Activated CD4-positive, alpha-beta T cell treated with anti-CD3 and anti-CD28 coated beads, Interleukin-2, Interleukin-6, amounts not matched to agents 100 ng/mL and 50 ng/mL, durations not matched to agents 16 hours and 8 hours (primary cell): ENCODE results near the gene RASGEF1C.

Experiments used
- DNase-seq: peaks from one replicate; pipeline ENCODE4 v3.0.0-alpha.2; 2020

RASGEF1C gene

DNA sequence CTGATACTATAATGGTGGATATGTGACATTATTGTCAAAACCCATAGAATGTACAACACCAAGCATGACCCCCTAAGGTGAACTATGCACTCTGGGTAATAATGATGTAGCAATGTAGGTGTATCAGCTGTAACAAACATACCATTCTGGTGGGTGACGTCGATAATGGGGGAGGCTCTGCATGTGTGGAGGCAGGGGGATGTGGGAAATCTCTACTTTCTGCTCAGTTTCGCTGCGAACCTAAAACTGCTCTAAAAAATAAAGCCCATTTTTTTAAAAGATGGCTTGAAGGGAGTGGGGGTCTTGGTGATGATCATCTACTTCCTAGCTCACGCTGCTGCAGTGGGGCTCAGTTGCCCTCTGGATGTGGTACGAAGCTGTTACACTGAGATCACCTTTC is 51.1 kb downstream of the RASGEF1C start:
- DNase-seq: no peak

GRCh38 chr5:180156141-180156540 is 52.9 kb downstream of the RASGEF1C start:
- DNase-seq: no peak

- DNase-seq: no peak
Measured at GRCh38 chr5:180155365-180155926, 53.6 kb downstream of the RASGEF1C start.

DNA sequence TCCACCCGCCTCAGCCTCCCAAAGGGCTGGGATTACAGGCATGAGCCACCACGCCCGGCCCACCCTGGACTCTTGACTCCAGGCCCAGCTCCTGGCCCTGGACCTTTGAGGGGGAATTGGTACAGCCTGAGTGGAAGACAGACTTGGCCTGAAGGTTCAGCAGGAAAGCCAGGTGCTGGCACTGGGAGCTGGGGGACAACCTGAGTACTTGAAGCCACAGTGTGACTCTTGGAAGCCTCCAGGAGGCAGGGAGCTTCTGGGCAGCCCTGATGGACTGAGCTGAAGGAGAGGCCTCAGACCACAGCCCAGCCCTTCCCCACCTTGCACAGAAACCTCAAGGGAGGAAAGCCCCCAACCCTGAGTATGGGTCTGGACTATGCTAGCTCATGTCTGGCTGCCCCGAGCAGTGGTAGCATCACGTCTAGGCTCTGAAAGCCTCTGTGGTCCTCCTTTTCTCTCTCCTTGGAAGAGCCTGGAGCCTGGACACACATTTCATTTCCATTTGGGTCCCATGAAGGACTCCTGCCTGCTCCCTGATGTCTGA is 54.1 kb downstream of the RASGEF1C start:
- DNase-seq: no peak

DNA sequence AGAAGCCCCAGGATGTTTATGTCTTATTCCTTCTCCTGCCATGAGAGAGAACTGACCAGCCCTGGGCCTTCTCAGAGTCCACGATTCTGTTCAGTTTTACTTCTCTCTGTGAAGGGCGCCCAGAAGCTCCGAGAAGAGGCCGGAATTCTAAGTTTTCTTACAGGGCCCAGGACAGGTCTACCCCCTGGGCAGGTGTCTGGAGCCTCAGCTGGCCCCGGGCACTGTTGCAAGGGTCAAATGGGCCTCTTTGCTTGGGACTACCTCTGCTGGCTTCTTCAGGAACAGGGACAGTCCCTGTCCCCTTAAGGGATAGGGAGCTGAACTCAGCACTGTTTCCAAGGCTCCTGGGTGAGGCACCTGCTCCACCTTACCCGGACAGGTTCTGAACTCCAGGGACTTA is 55.0 kb downstream of the RASGEF1C start:
- no peak for DNase-seq

GRCh38 chr5:180153099-180153498 is 55.9 kb downstream of the RASGEF1C start:
- no peak for DNase-seq

- no peak for DNase-seq
Measured at GRCh38 chr5:180143656-180144364, 65.2 kb downstream of the RASGEF1C start.

DNA sequence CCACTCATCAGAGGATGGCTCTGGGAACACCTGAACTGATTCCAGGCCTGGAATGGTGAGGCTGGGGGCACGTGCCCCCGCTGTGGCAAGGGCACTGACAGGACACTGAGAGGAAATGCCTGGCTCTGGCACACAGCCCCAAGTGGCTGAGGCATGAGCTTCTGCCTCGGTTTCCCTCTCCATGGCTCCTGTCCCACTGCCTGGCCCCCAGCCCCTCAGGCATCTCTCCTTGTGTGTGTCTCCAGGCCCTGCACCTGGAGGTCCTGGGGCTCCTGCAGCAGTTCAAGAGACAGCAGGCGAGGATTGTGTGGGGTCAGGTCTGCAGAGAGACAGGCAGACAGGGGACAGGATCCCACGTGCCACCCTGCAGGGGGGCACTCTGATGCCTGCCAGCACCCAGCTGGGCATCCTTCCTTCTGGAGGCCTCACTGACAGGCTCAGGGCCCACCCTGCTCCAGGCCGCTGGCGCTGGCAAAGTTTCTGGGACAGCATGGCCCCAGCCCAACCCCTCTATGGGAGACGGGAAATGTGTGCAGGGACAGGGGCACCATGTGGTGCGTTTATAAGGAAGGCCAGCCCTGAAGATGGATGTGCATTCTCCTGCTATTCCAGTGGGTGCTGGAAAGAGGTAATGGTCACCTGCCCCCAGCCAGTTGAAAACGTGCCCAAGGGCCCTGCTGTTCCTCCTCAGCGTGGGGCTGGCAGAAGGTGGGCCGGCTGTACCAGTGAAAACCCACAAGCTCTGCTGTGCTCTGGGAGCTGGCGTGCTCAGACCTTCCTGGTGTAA is 66.0 kb downstream of the RASGEF1C start:
- DNase-seq: no peak

- DNase-seq: no peak
Measured at GRCh38 chr5:180142021-180142765, 66.8 kb downstream of the RASGEF1C start.

DNA sequence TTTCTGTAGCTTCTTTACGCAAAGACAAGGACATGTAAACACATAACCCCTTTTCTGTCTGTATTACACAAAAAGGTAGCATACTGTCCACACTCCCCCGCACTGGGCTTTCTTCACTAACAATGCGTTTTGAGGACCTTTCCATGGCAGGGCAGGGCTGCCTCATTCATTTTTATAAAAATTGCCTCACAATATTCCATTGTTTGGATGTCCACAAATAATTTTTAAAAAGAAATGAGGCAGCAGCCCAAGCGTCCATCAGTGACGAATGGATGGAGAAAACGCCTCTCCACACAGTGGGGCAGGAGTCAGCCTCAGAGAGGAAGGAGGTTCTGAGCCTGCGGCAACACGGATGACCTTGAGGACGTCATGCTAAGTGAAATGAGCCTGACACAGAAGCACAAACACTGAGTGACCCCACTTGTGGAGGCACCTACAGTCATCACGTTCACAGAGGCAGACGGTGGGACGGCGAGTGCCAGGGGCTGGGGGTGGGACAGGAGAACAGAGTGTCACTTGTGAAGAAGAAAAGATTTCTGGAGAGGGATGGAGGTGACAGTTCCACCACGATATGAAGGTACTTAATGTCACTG is 67.8 kb downstream of the RASGEF1C start:
- DNase-seq: no peak

DNA sequence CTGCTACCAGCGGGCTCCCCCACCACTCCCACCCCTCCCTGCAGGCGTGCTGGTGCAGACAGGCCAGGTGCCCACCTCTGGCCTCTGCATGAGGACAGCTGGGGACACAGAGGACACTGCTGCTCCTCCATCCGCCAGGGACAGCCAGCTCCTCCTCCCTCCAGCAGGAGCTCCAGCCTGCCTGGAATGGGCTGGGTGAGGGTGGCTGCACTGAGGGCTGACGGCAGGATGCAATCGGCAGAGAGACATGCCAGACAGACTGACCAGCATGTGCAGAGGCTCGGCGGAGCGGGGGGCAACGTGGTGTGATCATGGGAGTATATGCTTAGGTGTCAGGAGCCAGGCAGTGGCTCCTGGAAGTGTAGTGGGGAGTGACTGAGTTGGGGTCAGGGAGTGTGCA is 68.4 kb downstream of the RASGEF1C start:
- no peak for DNase-seq

GRCh38 chr5:180140079-180140554 is 68.9 kb downstream of the RASGEF1C start:
- no peak for DNase-seq

- DNase-seq: no peak
Measured at GRCh38 chr5:180139731-180140055, 69.3 kb downstream of the RASGEF1C start.

- no peak for DNase-seq
Measured at GRCh38 chr5:180138976-180139730, 69.9 kb downstream of the RASGEF1C start.

DNA sequence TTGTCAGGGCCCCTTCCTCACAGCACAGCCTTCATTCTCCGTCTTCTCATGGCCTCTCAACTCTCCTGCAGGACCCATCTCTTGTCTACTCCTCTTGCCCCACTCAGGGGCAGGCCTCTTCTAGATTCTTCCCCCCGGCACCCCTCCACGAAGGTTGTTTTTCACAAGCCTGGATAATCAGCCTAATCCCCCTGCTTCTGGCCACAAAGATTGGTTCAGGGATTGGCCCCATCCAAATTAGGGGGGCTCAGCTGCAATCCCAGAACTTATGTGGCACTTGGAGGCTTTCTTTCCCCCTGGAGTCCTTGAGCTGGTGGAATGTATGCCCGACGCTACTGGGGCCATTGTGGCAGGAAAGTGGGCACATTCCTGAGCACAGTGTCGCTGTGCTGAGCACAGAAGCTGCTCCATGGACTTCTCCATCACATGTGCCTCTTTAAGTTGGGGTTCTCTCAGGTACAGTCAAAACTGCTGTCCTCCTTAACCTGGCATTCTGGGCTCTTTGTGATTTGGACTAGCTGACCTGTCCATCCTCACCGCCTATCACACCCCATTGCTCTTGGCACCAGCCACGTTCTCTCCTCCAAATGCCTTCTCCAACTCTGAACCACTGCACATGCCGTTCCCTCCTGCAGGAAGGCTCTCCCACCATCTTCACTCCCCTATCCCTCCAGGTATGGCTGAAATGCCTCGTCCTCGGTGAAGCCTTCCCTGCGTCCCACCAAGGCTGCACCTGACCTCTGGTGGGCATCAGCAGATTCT is 70.6 kb downstream of the RASGEF1C start:
- DNase-seq: no peak

- DNase-seq: no peak
Measured at GRCh38 chr5:180137401-180138213, 71.4 kb downstream of the RASGEF1C start.

GRCh38 chr5:180136630-180137381 is 72.2 kb downstream of the RASGEF1C start:
- no peak for DNase-seq

GRCh38 chr5:180135967-180136629 is 72.9 kb downstream of the RASGEF1C start:
- DNase-seq: no peak
